Cardiac fibroblast (primary cell): ENCODE data around the gene TMEM165.

Source experiments
- DNase-seq, 2 donors: peaks; one replicate each; pipeline versions ENCODE4 v3.0.0 to v3.0.0-alpha.2; 2010; ENCODE audit warnings: low read depth in 2 of 2
- H3K4me3 ChIP-seq, 2 donors: replicated peaks in 1 of 2; 1 replicate in 1 of 2; 2 replicates in 1 of 2; pipeline ENCODE4 v1.5.1; 2011; ENCODE audit warnings: low read depth in 2 of 2, low read length in 2 of 2, mild to moderate bottlenecking in 2 of 2, moderate library complexity in 1 of 2
- CTCF ChIP-seq: IDR thresholded peaks from one replicate; pipeline ENCODE4 v1.5.1; 2011; ENCODE audit warnings: low read depth, mild to moderate bottlenecking, low read length, inconsistent platforms

The TMEM165 gene

GRCh38 chr4:55410431-55410830, 14.7 kb downstream of the TMEM165 start:
- DNase-seq, result no peak
- H3K4me3 ChIP-seq, result no peak overlapping the region
- TF ChIP-seq CTCF, result no peak

- TF ChIP-seq CTCF, result no peak
- H3K4me3 ChIP-seq, result no peak overlapping the region
- DNase-seq, result peak in 1 of 2 donors; percentile 45
These were observed 15.9 kb downstream of the TMEM165 start for GRCh38 chr4:55411621-55412020.

- no peak for TF ChIP-seq CTCF
- no peak overlapping the region for H3K4me3 ChIP-seq
- DNase-seq, result no peak
These were observed 20.4 kb downstream of the TMEM165 start for GRCh38 chr4:55416176-55416575.

DNA sequence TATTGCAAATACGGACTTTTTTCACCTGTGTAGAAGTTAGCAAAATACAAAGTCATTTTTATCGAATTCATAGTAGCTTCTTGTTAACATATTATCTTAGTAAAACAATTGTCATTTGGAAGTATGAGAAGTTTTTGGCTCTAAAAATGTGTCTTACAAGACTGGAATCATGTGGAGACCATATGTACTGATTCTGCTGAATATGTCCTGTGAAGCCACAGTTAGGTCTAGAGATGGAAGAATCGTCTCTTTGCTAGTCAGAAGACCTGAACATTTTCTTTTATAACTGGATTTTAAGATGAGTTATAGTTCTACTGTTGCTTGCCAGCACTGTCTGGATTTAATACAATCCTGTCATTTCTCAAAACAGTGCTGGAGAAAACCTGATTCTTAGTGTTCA, 29.0 kb downstream of the TMEM165 start:
- H3K4me3 ChIP-seq, result no peak overlapping the region
- TF ChIP-seq CTCF, result no peak
- DNase-seq, result no peak

DNA sequence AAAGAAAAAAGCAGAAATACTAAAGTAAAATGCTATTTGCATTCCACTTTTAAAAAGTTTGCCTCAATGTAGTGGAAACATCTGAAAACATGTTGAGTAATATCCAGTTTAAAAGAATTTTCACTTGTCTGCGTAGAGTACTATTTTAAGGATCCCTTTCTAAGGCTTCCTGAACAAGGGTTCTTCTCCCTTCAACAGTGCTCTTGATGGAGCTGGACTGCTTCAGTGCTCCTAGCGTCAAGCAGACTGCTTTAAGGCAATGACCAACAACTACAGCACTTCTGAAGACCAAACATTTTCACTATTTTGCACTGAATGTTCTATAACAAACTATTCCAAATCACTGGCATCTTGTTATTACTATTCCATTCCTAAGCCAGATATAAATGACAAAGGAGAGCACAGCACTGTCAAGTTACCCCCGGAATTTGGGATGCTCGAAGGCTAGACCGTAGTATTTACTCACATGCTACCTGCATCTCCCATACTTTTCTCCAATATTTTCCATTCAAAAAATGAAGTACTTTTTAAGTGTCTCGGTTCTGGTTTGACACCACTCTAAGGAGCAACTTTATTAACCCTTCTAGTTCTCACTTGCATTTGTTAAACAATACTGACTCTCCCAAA, 36.1 kb downstream of the TMEM165 start:
- TF ChIP-seq CTCF, result no peak
- no peak for DNase-seq
- no peak overlapping the region for H3K4me3 ChIP-seq

DNA sequence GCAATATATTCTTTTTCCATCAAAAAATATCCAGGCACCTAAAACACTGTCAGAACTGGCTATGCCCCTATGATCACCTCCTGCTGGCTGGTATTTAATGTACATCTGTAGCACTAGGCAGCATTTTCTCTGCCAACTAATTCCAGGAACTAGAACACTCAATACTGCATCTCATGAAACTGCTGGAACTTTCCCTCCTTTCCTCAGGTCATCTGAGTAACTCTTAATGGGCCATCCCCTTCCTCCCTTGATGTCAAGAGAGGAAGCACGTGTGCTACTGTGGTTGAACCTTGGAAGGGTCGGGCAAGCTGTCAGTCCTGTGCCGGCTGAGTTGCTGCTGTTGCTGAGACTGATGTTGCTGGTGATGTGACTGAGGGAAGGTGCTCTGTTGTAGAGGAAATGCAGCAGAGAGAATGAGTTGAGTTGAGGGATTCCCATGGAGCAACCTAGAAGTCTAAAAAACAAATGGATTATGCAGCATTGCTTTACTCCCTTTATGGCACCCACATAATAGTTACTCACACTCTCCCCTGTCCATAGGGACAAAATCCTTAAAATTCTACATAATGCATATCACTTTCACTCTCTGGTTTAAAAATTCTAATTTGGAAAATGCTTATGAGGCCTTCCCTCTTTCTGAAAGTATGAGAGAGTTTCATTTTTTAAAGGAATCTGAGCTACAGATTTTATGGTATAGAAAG, 39.5 kb downstream of the TMEM165 start:
- peak; percentile 61 to 64 for DNase-seq
- H3K4me3 ChIP-seq, result no peak overlapping the region
- TF ChIP-seq CTCF, result peak; percentile 40
